ENCODE results near the gene PLK3.

- TF ChIP-seq CTCF (IDR thresholded peaks at IDR 0.05; ENCODE audit: insufficient read depth, low read length, poor library complexity, severe bottlenecking) (no peak), EZH2phosphoT487 (conservative IDR thresholded peaks at IDR 0.05; ENCODE audit: low read length) (no peak)
These were observed 27.9 kb downstream of the PLK3 start for GRCh38 chr1:44828003-44828651.

Data from SU-DHL-6 (cell line).